GM23338 (cell line): ENCODE measurements around the gene WTIP. TPM values are rescaled to one million over a fixed set of nuclear protein-coding genes. Genes with fewer than 3 reads are reported as not detected.

ENCODE experiments used
- ATAC-seq: fragments of 200-7000 bp; cut with Tn5 transposase; 3 replicates; pipeline ENCODE4 v1.9.1; 2020
- DNase-seq: peaks from one replicate; pipeline ENCODE4 v3.0.0-alpha.2; 2015; ENCODE audit warnings: low spot score
- H2AFZ ChIP-seq: fragments of 200-600 bp; sonication (generic); 2 replicates; pipeline ENCODE4 v1.8.0; 2016; ENCODE audit warnings: antibody characterized with exemption, mild to moderate bottlenecking, moderate library complexity
- H3F3A ChIP-seq: fragments of 200-600 bp; sonication (generic); replicated peaks from 2 replicates; pipeline ENCODE4 v1.8.0; 2017; ENCODE audit warnings: antibody characterized with exemption, mixed run types, low read depth
- H3K27ac ChIP-seq: fragments of 200-600 bp; sonication (generic); 2 replicates; pipeline ENCODE4 v1.6.1; 2016; ENCODE audit warnings: low read depth
- H3K27me3 ChIP-seq: fragments of 200-600 bp; sonication (generic); 2 replicates; pipeline ENCODE4 v1.8.0; 2016; ENCODE audit warnings: mild to moderate bottlenecking, mixed run types, moderate library complexity; ENCODE audit not compliant: insufficient read depth
- H3K36me3 ChIP-seq: fragments of 200-600 bp; sonication (generic); 2 replicates; pipeline ENCODE4 v1.8.0; 2016; ENCODE audit warnings: mild to moderate bottlenecking; ENCODE audit not compliant: insufficient read depth
- H3K4me1 ChIP-seq: fragments of 200-600 bp; sonication (generic); 2 replicates; pipeline ENCODE4 v1.8.0; 2016; ENCODE audit warnings: mild to moderate bottlenecking, moderate library complexity; ENCODE audit not compliant: insufficient read depth
- H3K4me2 ChIP-seq: fragments of 200-600 bp; sonication (generic); 2 replicates; pipeline ENCODE4 v1.7.1; 2017; ENCODE audit warnings: mixed run types
- H3K4me3 ChIP-seq: fragments of 200-600 bp; sonication (generic); 2 replicates; pipeline ENCODE4 v1.6.1; 2016; ENCODE audit warnings: mixed run types
- H3K79me2 ChIP-seq: fragments of 200-600 bp; sonication (generic); replicated peaks from 2 replicates; pipeline ENCODE4 v1.8.0; 2017; ENCODE audit warnings: mild to moderate bottlenecking; ENCODE audit not compliant: insufficient read depth
- H3K9me2 ChIP-seq: fragments of 200-600 bp; sonication (generic); 2 replicates; pipeline ENCODE4 v1.8.0; 2017; ENCODE audit not compliant: insufficient read depth
- H4K20me1 ChIP-seq: fragments of 200-600 bp; sonication (generic); replicated peaks from 2 replicates; pipeline ENCODE4 v1.8.0; 2017; ENCODE audit warnings: mild to moderate bottlenecking; ENCODE audit not compliant: insufficient read depth
- H3K27ac Mint-ChIP-seq: 2 replicates; pipeline ENCODE4 v1.8.0; 2020; ENCODE audit warnings: inconsistent platforms, mild to moderate bottlenecking, moderate library complexity, mixed read lengths
- H3K27me3 Mint-ChIP-seq: 3 replicates; pipeline ENCODE4 v1.8.0; 2022; ENCODE audit warnings: low read depth, mild to moderate bottlenecking, moderate library complexity, mixed read lengths, inconsistent platforms; ENCODE audit not compliant: insufficient read depth, poor library complexity
- H3K36me3 Mint-ChIP-seq: 3 replicates; pipeline ENCODE4 v1.8.0; 2021; ENCODE audit warnings: low read depth, mild to moderate bottlenecking, inconsistent platforms, moderate library complexity, mixed read lengths
- H3K4me1 Mint-ChIP-seq: 3 replicates; pipeline ENCODE4 v1.8.0; 2020; ENCODE audit warnings: mild to moderate bottlenecking, inconsistent platforms, mixed read lengths
- H3K4me3 Mint-ChIP-seq: 3 replicates; pipeline ENCODE4 v1.8.0; 2021; ENCODE audit warnings: moderate library complexity, mild to moderate bottlenecking, inconsistent platforms, mixed read lengths
- H3K9me3 Mint-ChIP-seq: 3 replicates; pipeline ENCODE4 v1.8.0; 2020; ENCODE audit warnings: moderate library complexity, mild to moderate bottlenecking, inconsistent platforms, mixed read lengths
- CREB1 ChIP-seq: fragments of 250-450 bp; sonication (Bioruptor Pico); IDR thresholded peaks from 2 replicates; pipeline ENCODE4 v1.5.0; 2020; ENCODE audit warnings: low read depth, mild to moderate bottlenecking, moderate library complexity
- EZH2 ChIP-seq: fragments of 200-600 bp; sonication (generic); IDR thresholded peaks from one replicate; pipeline ENCODE4 v1.8.0; 2017; ENCODE audit warnings: antibody characterized with exemption, mild to moderate bottlenecking, low read depth; ENCODE audit not compliant: unreplicated experiment
- EZH2phosphoT487 ChIP-seq: fragments of 200-600 bp; sonication (generic); IDR thresholded peaks from one replicate; pipeline ENCODE4 v1.8.1; 2018; ENCODE audit warnings: antibody characterized with exemption; ENCODE audit not compliant: unreplicated experiment
- JUNB ChIP-seq: IDR thresholded peaks from one replicate; pipeline ENCODE4 v1.6.1; 2016; ENCODE audit warnings: antibody characterized with exemption; ENCODE audit not compliant: unreplicated experiment
- NANOG ChIP-seq: IDR thresholded peaks from 2 replicates; pipeline ENCODE4 v1.6.1; 2016; ENCODE audit warnings: antibody characterized with exemption, borderline replicate concordance
- POLR2AphosphoS5 ChIP-seq: IDR thresholded peaks from 2 replicates; pipeline ENCODE4 v1.6.1; 2016; ENCODE audit warnings: antibody characterized with exemption, low read depth
- STAT1 ChIP-seq: IDR thresholded peaks from one replicate; pipeline ENCODE4 v1.6.1; 2016; ENCODE audit warnings: antibody characterized with exemption; ENCODE audit not compliant: unreplicated experiment
- ZNF114 ChIP-seq: fragments of 250-450 bp; sonication (Bioruptor Pico); IDR thresholded peaks from 2 replicates; pipeline ENCODE4 v1.5.0; 2020; ENCODE audit warnings: mild to moderate bottlenecking, moderate library complexity
- ZNF331 ChIP-seq: fragments of 250-450 bp; sonication (Bioruptor Pico); IDR thresholded peaks from 2 replicates; pipeline ENCODE4 v1.5.0; 2020; ENCODE audit warnings: low read depth, mild to moderate bottlenecking, moderate library complexity
- polyA plus RNA-seq: library from polyadenylated mRNA; unstranded; fragments of >200 nt; fragmentation: Nextera tagmentation; extraction: Ambion mirVana; gene quantifications from 2 replicates; pipeline ENCODE4 v1.2.1, GENCODE V29; 2016
- total RNA-seq: library from RNA; depleted of rRNA; stranded (reverse); fragments of >200 nt; shearing (Covaris generic); gene quantifications from 2 replicates; pipeline ENCODE4 v1.2.3, GENCODE V29; 2014
- TF ChIP-seq, protein P1 (sequence below): IDR thresholded peaks from 2 replicates; pipeline ENCODE4 v1.6.1; 2016; ENCODE audit warnings: antibody characterized with exemption
- TF ChIP-seq, protein P2 (sequence below): fragments of 250-450 bp; sonication (Bioruptor Pico); IDR thresholded peaks from 2 replicates; pipeline ENCODE4 v1.5.0; 2020; ENCODE audit warnings: mild to moderate bottlenecking, moderate library complexity
- TF ChIP-seq, protein P3 (sequence below), 2 experiments: fragments of 200-600 bp in 1 of 2; sonication (generic) in 1 of 2; conservative IDR thresholded peaks; 2 replicates each; pipeline versions ENCODE4 v1.5.1 to v1.6.1; 2016 to 2017; ENCODE audit warnings: antibody characterized with exemption in 2 of 2, low read depth in 2 of 2, mild to moderate bottlenecking in 2 of 2, moderate library complexity in 1 of 2
- TF ChIP-seq, protein P4 (sequence below): IDR thresholded peaks from one replicate; pipeline ENCODE4 v1.6.1; 2018; ENCODE audit warnings: antibody characterized with exemption; ENCODE audit not compliant: unreplicated experiment

Gene WTIP
- total and polyA plus RNA-seq, 2 experiments from 2014 or later: 0.47 to 8.9 TPM

DNA sequence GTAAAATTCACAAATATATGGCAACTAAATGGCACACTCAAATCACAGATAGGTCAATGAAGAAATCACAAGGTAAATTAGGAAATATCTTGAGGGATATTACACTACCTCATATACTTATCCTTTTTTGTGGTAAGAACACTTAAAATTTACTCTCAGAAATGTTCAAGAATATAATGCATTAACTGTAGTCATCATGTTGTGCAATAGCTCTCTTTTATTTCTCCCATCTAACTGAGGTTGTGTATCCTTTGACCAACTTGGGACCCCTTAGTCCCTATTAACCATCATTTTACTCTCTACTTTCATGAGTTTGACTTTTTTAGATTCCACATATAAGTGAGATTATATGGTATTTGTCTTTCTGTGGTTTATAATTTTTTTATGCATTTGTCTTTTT, 52.6 kb downstream of the WTIP start:
- H3K27me3 ChIP-seq: 0 out of 2 replicates have a peak, but pooled peaks cover 3% of the 10 kb centered on the region

More for the DNA sequence above, 52.6 kb downstream of the WTIP start:
- H3K9me2 ChIP-seq: no peaks in the 10 kb centered on the region
- TF ChIP-seq, protein P1, sequence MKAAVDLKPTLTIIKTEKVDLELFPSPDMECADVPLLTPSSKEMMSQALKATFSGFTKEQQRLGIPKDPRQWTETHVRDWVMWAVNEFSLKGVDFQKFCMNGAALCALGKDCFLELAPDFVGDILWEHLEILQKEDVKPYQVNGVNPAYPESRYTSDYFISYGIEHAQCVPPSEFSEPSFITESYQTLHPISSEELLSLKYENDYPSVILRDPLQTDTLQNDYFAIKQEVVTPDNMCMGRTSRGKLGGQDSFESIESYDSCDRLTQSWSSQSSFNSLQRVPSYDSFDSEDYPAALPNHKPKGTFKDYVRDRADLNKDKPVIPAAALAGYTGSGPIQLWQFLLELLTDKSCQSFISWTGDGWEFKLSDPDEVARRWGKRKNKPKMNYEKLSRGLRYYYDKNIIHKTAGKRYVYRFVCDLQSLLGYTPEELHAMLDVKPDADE: no peak
- TF ChIP-seq STAT1 (no peak), CREB1 (CRISPR knock-in tag) (no peak), EZH2 (no peak), JUNB (no peak), EZH2phosphoT487 (no peak), ZNF114 (CRISPR knock-in tag) (no peak), NANOG (no peak), ZNF331 (CRISPR knock-in tag) (no peak), POLR2AphosphoS5 (no peak)
- TF ChIP-seq, protein P2, sequence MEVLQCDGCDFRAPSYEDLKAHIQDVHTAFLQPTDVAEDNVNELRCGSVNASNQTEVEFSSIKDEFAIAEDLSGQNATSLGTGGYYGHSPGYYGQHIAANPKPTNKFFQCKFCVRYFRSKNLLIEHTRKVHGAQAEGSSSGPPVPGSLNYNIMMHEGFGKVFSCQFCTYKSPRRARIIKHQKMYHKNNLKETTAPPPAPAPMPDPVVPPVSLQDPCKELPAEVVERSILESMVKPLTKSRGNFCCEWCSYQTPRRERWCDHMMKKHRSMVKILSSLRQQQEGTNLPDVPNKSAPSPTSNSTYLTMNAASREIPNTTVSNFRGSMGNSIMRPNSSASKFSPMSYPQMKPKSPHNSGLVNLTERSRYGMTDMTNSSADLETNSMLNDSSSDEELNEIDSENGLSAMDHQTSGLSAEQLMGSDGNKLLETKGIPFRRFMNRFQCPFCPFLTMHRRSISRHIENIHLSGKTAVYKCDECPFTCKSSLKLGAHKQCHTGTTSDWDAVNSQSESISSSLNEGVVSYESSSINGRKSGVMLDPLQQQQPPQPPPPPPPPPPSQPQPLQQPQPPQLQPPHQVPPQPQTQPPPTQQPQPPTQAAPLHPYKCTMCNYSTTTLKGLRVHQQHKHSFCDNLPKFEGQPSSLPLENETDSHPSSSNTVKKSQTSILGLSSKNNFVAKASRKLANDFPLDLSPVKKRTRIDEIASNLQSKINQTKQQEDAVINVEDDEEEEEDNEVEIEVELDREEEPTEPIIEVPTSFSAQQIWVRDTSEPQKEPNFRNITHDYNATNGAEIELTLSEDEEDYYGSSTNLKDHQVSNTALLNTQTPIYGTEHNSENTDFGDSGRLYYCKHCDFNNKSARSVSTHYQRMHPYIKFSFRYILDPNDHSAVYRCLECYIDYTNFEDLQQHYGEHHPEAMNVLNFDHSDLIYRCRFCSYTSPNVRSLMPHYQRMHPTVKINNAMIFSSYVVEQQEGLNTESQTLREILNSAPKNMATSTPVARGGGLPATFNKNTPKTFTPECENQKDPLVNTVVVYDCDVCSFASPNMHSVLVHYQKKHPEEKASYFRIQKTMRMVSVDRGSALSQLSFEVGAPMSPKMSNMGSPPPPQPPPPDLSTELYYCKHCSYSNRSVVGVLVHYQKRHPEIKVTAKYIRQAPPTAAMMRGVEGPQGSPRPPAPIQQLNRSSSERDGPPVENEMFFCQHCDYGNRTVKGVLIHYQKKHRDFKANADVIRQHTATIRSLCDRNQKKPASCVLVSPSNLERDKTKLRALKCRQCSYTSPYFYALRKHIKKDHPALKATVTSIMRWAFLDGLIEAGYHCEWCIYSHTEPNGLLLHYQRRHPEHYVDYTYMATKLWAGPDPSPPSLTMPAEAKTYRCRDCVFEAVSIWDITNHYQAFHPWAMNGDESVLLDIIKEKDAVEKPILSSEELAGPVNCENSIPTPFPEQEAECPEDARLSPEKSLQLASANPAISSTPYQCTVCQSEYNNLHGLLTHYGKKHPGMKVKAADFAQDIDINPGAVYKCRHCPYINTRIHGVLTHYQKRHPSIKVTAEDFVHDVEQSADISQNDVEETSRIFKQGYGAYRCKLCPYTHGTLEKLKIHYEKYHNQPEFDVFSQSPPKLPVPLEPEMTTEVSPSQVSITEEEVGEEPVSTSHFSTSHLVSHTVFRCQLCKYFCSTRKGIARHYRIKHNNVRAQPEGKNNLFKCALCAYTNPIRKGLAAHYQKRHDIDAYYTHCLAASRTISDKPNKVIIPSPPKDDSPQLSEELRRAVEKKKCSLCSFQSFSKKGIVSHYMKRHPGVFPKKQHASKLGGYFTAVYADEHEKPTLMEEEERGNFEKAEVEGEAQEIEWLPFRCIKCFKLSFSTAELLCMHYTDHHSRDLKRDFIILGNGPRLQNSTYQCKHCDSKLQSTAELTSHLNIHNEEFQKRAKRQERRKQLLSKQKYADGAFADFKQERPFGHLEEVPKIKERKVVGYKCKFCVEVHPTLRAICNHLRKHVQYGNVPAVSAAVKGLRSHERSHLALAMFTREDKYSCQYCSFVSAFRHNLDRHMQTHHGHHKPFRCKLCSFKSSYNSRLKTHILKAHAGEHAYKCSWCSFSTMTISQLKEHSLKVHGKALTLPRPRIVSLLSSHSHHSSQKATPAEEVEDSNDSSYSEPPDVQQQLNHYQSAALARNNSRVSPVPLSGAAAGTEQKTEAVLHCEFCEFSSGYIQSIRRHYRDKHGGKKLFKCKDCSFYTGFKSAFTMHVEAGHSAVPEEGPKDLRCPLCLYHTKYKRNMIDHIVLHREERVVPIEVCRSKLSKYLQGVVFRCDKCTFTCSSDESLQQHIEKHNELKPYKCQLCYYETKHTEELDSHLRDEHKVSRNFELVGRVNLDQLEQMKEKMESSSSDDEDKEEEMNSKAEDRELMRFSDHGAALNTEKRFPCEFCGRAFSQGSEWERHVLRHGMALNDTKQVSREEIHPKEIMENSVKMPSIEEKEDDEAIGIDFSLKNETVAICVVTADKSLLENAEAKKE (CRISPR knock-in tag): no peak
- TF ChIP-seq, protein P3, sequence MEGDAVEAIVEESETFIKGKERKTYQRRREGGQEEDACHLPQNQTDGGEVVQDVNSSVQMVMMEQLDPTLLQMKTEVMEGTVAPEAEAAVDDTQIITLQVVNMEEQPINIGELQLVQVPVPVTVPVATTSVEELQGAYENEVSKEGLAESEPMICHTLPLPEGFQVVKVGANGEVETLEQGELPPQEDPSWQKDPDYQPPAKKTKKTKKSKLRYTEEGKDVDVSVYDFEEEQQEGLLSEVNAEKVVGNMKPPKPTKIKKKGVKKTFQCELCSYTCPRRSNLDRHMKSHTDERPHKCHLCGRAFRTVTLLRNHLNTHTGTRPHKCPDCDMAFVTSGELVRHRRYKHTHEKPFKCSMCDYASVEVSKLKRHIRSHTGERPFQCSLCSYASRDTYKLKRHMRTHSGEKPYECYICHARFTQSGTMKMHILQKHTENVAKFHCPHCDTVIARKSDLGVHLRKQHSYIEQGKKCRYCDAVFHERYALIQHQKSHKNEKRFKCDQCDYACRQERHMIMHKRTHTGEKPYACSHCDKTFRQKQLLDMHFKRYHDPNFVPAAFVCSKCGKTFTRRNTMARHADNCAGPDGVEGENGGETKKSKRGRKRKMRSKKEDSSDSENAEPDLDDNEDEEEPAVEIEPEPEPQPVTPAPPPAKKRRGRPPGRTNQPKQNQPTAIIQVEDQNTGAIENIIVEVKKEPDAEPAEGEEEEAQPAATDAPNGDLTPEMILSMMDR (conservative IDR thresholded peaks at IDR 0.05; ENCODE audit: low read depth in 2 of 2): no peak
- TF ChIP-seq, protein P4, sequence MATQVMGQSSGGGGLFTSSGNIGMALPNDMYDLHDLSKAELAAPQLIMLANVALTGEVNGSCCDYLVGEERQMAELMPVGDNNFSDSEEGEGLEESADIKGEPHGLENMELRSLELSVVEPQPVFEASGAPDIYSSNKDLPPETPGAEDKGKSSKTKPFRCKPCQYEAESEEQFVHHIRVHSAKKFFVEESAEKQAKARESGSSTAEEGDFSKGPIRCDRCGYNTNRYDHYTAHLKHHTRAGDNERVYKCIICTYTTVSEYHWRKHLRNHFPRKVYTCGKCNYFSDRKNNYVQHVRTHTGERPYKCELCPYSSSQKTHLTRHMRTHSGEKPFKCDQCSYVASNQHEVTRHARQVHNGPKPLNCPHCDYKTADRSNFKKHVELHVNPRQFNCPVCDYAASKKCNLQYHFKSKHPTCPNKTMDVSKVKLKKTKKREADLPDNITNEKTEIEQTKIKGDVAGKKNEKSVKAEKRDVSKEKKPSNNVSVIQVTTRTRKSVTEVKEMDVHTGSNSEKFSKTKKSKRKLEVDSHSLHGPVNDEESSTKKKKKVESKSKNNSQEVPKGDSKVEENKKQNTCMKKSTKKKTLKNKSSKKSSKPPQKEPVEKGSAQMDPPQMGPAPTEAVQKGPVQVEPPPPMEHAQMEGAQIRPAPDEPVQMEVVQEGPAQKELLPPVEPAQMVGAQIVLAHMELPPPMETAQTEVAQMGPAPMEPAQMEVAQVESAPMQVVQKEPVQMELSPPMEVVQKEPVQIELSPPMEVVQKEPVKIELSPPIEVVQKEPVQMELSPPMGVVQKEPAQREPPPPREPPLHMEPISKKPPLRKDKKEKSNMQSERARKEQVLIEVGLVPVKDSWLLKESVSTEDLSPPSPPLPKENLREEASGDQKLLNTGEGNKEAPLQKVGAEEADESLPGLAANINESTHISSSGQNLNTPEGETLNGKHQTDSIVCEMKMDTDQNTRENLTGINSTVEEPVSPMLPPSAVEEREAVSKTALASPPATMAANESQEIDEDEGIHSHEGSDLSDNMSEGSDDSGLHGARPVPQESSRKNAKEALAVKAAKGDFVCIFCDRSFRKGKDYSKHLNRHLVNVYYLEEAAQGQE: no peak
- no peak overlapping the region for H3K4me2 ChIP-seq
- no peaks in the 10 kb centered on the region for H3F3A ChIP-seq
- H2AFZ ChIP-seq: no peak overlapping the region
- no peaks in the 10 kb centered on the region for H3K4me1 Mint-ChIP-seq
- no peak overlapping the region for H3K4me3 Mint-ChIP-seq
- no peak overlapping the region for H3K4me3 ChIP-seq
- H3K27ac ChIP-seq: no peak overlapping the region
- no peaks in the 10 kb centered on the region for H3K36me3 Mint-ChIP-seq
- DNase-seq (no peak), ATAC-seq (no peak)
- H3K9me3 Mint-ChIP-seq: no peaks in the 10 kb centered on the region
- no peak overlapping the region for H3K27ac Mint-ChIP-seq
- no peaks in the 10 kb centered on the region for H3K36me3 ChIP-seq
- H4K20me1 ChIP-seq: no peaks in the 10 kb centered on the region
- no peaks in the 10 kb centered on the region for H3K4me1 ChIP-seq
- H3K79me2 ChIP-seq: no peaks in the 10 kb centered on the region
- H3K27me3 Mint-ChIP-seq: no peaks in the 10 kb centered on the region
